Measurements from ENCODE around the gene WDR18. TPM values are rescaled to one million over a fixed set of nuclear protein-coding genes. Genes with fewer than 3 reads are reported as not detected.
A peak's percentile ranks its signal among the peaks of the same experiment; 100 is the strongest.

The WDR18 gene
- total and polyA plus RNA-seq, 2 experiments from 2014 or later, result 155 to 157 TPM

DNA sequence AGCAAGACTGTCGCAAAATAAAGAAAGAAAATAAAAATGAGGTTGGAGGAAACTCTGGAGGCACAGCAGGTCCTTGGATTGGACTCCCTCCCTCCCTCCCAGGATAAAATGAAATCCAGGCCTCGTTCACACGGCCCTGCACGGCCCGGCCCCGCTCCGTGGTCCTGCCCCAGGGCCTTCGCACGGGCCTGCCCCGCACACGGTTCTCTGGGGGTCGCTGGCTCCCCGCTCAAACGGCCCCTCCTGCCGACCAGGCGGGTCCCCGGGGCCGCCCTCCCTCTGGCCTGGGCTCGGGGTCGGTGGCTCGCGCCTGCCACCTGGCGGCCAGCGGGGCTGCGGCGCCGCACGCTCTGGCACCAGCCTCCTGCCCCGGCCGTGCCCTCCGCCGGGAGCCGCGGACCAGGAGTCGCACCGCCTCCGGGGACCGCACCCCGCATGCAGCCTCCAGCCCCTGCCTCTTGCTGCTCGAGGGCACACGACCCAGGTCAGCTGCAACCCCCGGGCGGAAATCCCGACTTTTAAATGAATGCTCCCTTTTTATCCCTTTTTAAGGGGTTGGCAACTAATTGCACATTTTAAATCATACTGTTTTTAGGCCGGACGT lies 1.5 kb upstream of the WDR18 start:
- H3K27ac ChIP-seq (ENCODE audit: low read depth), result no peak overlapping the region

More for the DNA sequence above, 1.5 kb upstream of the WDR18 start:
- Mint-ChIP-seq H3K36me3 (ENCODE audit: low read depth) (peaks cover 21% of the 10 kb centered on the region), H3K4me1 (peaks cover 15% of the 10 kb centered on the region; the same call in 2 of the 3 replicates), H3K27me3 (ENCODE audit: insufficient read depth, low read depth, poor library complexity) (peaks cover 30% of the 10 kb centered on the region), H3K9me3 (no peaks in the 10 kb centered on the region), H3K4me3 (no peak overlapping the region), H3K27ac (no peak overlapping the region)
- H4K20me1 ChIP-seq (replicated peaks; ENCODE audit: insufficient read depth), result no peaks in the 10 kb centered on the region
- H3K4me1 ChIP-seq (ENCODE audit: insufficient read depth), result peaks cover 7% of the 10 kb centered on the region; the same call in 1 of the 2 replicates
- TF ChIP-seq ZNF331 (CRISPR knock-in tag; IDR thresholded peaks at IDR 0.05; ENCODE audit: low read depth) (no peak), EZH2 (IDR thresholded peaks at IDR 0.05; ENCODE audit: low read depth, unreplicated experiment) (no peak), NANOG (IDR thresholded peaks at IDR 0.05; ENCODE audit: borderline replicate concordance) (no peak), CREB1 (CRISPR knock-in tag; IDR thresholded peaks at IDR 0.05; ENCODE audit: low read depth) (0 out of 2 replicates have a peak, but pooled peaks have one; percentile 4), ZNF462 (CRISPR knock-in tag; IDR thresholded peaks at IDR 0.05) (no peak), POLR2AphosphoS5 (IDR thresholded peaks at IDR 0.05; ENCODE audit: low read depth) (no peak)
- TF ChIP-seq, protein P1, sequence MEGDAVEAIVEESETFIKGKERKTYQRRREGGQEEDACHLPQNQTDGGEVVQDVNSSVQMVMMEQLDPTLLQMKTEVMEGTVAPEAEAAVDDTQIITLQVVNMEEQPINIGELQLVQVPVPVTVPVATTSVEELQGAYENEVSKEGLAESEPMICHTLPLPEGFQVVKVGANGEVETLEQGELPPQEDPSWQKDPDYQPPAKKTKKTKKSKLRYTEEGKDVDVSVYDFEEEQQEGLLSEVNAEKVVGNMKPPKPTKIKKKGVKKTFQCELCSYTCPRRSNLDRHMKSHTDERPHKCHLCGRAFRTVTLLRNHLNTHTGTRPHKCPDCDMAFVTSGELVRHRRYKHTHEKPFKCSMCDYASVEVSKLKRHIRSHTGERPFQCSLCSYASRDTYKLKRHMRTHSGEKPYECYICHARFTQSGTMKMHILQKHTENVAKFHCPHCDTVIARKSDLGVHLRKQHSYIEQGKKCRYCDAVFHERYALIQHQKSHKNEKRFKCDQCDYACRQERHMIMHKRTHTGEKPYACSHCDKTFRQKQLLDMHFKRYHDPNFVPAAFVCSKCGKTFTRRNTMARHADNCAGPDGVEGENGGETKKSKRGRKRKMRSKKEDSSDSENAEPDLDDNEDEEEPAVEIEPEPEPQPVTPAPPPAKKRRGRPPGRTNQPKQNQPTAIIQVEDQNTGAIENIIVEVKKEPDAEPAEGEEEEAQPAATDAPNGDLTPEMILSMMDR (conservative IDR thresholded peaks at IDR 0.05; ENCODE audit: low read depth in 2 of 2), result peak; percentile 66 to 90
- TF ChIP-seq, protein P2, sequence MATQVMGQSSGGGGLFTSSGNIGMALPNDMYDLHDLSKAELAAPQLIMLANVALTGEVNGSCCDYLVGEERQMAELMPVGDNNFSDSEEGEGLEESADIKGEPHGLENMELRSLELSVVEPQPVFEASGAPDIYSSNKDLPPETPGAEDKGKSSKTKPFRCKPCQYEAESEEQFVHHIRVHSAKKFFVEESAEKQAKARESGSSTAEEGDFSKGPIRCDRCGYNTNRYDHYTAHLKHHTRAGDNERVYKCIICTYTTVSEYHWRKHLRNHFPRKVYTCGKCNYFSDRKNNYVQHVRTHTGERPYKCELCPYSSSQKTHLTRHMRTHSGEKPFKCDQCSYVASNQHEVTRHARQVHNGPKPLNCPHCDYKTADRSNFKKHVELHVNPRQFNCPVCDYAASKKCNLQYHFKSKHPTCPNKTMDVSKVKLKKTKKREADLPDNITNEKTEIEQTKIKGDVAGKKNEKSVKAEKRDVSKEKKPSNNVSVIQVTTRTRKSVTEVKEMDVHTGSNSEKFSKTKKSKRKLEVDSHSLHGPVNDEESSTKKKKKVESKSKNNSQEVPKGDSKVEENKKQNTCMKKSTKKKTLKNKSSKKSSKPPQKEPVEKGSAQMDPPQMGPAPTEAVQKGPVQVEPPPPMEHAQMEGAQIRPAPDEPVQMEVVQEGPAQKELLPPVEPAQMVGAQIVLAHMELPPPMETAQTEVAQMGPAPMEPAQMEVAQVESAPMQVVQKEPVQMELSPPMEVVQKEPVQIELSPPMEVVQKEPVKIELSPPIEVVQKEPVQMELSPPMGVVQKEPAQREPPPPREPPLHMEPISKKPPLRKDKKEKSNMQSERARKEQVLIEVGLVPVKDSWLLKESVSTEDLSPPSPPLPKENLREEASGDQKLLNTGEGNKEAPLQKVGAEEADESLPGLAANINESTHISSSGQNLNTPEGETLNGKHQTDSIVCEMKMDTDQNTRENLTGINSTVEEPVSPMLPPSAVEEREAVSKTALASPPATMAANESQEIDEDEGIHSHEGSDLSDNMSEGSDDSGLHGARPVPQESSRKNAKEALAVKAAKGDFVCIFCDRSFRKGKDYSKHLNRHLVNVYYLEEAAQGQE (IDR thresholded peaks at IDR 0.05; ENCODE audit: unreplicated experiment), result no peak
- DNase-seq (ENCODE audit: low spot score), result peak; percentile 83
- H2AFZ ChIP-seq, result no peak overlapping the region
- no peaks in the 10 kb centered on the region for H3K9me2 ChIP-seq (ENCODE audit: insufficient read depth)
- peak overlapping the region; percentile 55; the same call in 1 of the 2 replicates for H3K4me2 ChIP-seq
- H3K4me3 ChIP-seq, result peak overlapping the region; percentile 38; the same call in 1 of the 2 replicates
- peaks cover 9% of the 10 kb centered on the region for H3K79me2 ChIP-seq (replicated peaks; ENCODE audit: insufficient read depth)
- ATAC-seq, result peak; percentile 77
- 0 out of 2 replicates have a peak, but pooled peaks cover 5% of the 10 kb centered on the region for H3K36me3 ChIP-seq (ENCODE audit: insufficient read depth)
- H3F3A ChIP-seq (replicated peaks; ENCODE audit: low read depth), result peaks cover 29% of the 10 kb centered on the region
- H3K27me3 ChIP-seq (ENCODE audit: insufficient read depth), result no peaks in the 10 kb centered on the region
